Measurements from ENCODE around the gene C19orf81.

DNA sequence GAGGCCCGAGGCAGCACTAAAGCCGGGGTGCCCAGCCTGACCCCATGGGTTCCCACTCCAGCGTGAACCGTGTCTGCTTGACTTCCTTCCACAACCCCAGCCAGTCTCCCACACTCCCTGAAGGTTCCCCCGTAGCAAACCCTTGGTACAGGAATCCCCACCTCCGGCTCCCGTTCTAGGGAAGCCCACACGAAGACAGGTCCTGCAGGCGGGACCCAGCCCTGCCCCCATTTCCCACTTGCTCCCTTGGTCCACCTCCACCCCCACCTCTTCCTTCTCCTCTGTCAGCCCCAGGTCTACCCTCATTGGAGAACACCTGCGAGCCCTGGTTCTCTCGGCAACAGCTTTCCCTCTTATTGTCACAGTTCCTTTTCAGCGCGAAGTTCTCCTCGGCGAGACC is 23.9 kb downstream of the C19orf81 start:
- TF ChIP-seq, protein P1, sequence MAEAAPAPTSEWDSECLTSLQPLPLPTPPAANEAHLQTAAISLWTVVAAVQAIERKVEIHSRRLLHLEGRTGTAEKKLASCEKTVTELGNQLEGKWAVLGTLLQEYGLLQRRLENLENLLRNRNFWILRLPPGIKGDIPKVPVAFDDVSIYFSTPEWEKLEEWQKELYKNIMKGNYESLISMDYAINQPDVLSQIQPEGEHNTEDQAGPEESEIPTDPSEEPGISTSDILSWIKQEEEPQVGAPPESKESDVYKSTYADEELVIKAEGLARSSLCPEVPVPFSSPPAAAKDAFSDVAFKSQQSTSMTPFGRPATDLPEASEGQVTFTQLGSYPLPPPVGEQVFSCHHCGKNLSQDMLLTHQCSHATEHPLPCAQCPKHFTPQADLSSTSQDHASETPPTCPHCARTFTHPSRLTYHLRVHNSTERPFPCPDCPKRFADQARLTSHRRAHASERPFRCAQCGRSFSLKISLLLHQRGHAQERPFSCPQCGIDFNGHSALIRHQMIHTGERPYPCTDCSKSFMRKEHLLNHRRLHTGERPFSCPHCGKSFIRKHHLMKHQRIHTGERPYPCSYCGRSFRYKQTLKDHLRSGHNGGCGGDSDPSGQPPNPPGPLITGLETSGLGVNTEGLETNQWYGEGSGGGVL (tag by site-specific recombination; IDR thresholded peaks at IDR 0.05): no peak
- TF ChIP-seq ZNF416 (tag by site-specific recombination; IDR thresholded peaks at IDR 0.05) (no peak), BCL11A (tag by site-specific recombination; IDR thresholded peaks at IDR 0.05; ENCODE audit: low read depth) (no peak), YY1 (tag by site-specific recombination; IDR thresholded peaks at IDR 0.05) (no peak)
- TF ChIP-seq, protein P2, sequence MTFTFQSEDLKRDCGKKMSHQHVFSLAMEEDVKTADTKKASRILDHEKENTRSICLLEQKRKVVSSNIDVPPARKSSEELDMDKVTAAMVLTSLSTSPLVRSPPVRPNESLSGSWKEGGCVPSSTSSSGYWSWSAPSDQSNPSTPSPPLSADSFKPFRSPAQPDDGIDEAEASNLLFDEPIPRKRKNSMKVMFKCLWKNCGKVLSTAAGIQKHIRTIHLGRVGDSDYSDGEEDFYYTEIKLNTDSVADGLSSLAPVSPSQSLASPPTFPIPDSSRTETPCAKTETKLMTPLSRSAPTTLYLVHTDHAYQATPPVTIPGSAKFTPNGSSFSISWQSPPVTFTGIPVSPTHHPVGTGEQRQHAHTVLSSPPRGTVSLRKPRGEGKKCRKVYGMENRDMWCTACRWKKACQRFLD (tag by site-specific recombination; IDR thresholded peaks at IDR 0.05): no peak
